ENCODE measurements around the gene MCUR1.
"Not testable (repeated sequence)": the region's sequence is repeated elsewhere in the genome, so short reads cannot be mapped to it uniquely, and the experiment has no call there.

The MCUR1 gene

GRCh38 chr6:13814176-13814937, at the start of gene MCUR1:
Gene MCUR1 (minus strand): TSS chr6:13814557. CDS start chr6:13814429, 128 bp downstream.
- peak; percentile 95 for DNase-seq

- DNase-seq, result no peak
These were observed 49.4 kb upstream of the MCUR1 start for GRCh38 chr6:13863699-13864155.

- DNase-seq, result not testable (repeated sequence)
These were observed 46.3 kb upstream of the MCUR1 start for GRCh38 chr6:13860556-13861185.

- DNase-seq, result peak; percentile 69
These were observed 45.7 kb upstream of the MCUR1 start for GRCh38 chr6:13859871-13860555.

- DNase-seq, result no peak
These were observed 40.4 kb upstream of the MCUR1 start for GRCh38 chr6:13854716-13855250.

- no peak for DNase-seq
These were observed 39.5 kb upstream of the MCUR1 start for GRCh38 chr6:13853871-13854270.

GRCh38 chr6:13851803-13852202, 37.4 kb upstream of the MCUR1 start:
- DNase-seq, result no peak

- no peak for DNase-seq
These were observed 37.0 kb upstream of the MCUR1 start for GRCh38 chr6:13851330-13851729.

GRCh38 chr6:13850690-13851089, 36.3 kb upstream of the MCUR1 start:
- not testable (repeated sequence) for DNase-seq

GRCh38 chr6:13848522-13849150, 34.3 kb upstream of the MCUR1 start:
- DNase-seq, result no peak

- no peak for DNase-seq
These were observed 33.1 kb upstream of the MCUR1 start for GRCh38 chr6:13847326-13848050.

- peak; percentile 38 for DNase-seq
These were observed 32.5 kb upstream of the MCUR1 start for GRCh38 chr6:13846841-13847240.

GRCh38 chr6:13841936-13842335, 27.6 kb upstream of the MCUR1 start:
- DNase-seq, result no peak

GRCh38 chr6:13838616-13839015, 24.3 kb upstream of the MCUR1 start:
- DNase-seq, result no peak

- DNase-seq, result no peak
These were observed 21.8 kb upstream of the MCUR1 start for GRCh38 chr6:13836170-13836569.

GRCh38 chr6:13834790-13835189, 20.4 kb upstream of the MCUR1 start:
- no peak for DNase-seq

GRCh38 chr6:13834018-13834417, 19.7 kb upstream of the MCUR1 start:
- DNase-seq, result not testable (repeated sequence)

- DNase-seq, result no peak
These were observed 18.4 kb upstream of the MCUR1 start for GRCh38 chr6:13832778-13833177.

- DNase-seq, result no peak
These were observed 17.3 kb upstream of the MCUR1 start for GRCh38 chr6:13831615-13832014.

- no peak for DNase-seq
These were observed 16.4 kb upstream of the MCUR1 start for GRCh38 chr6:13830803-13831202.

GRCh38 chr6:13829419-13829818, 15.1 kb upstream of the MCUR1 start:
- DNase-seq, result not testable (repeated sequence)

GRCh38 chr6:13828656-13829301, 14.4 kb upstream of the MCUR1 start:
- DNase-seq, result not testable (repeated sequence)

Data from retina (tissue), 1 donor.